ENCODE data around the gene NPR1. TPM values are rescaled to one million over a fixed set of nuclear protein-coding genes. Genes with fewer than 3 reads are reported as not detected.
A peak's percentile ranks its signal among the peaks of the same experiment; 100 is the strongest.

The NPR1 gene
- total and polyA plus RNA-seq, 2 of the 13 experiments (the other 11 are each of a cell fraction or from before 2014, with no cell fraction given), result not detected

DNA sequence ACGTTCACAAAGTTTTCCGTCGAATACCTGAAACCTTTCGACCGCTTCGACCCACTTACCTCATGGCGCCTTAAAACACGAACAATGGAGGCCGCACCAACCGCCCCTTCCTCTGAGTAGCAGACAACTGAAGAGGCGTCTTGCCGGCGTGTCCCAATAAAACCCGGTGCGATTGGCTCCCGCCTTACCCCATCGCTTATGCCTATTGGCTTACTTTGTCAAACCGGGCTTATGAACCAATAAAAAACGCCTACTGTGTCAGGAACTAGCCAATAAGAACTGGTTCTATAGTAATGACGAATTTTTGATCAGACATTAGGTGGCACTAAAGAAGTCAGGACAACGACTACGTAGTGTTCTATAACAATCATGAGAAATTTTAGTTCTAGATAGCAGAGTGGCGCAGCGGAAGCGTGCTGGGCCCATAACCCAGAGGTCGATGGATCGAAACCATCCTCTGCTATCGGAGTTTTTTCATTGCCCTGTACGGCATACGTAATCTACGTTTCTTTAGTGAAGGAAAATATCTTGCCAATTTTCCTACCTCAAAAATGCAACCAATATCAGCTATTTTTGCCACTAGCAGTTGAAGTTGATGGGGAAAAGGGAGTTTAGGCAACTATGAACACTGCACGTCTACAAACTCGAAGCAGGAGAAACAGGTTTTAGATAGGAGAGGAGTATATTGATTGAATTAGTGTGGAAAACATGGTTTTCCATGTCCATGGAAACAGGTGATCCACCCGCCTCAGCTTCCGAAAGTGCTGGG, 7.4 kb upstream of the NPR1 start, which contains the start of gene ILF2 (continued):
- TF ChIP-seq NR2F1 (CRISPR knock-in tag; IDR thresholded peaks at IDR 0.05) (no peak), KAT7 (CRISPR knock-in tag; IDR thresholded peaks at IDR 0.05; ENCODE audit: borderline replicate concordance) (no peak), ZNF670 (CRISPR knock-in tag; IDR thresholded peaks at IDR 0.05; ENCODE audit: borderline replicate concordance) (peak; percentile 71; the same call in 1 of the 2 replicates), REPIN1 (CRISPR knock-in tag; IDR thresholded peaks at IDR 0.05; ENCODE audit: borderline replicate concordance, low read depth) (peak; percentile 85; the same call in 1 of the 2 replicates), MIXL1 (CRISPR knock-in tag; IDR thresholded peaks at IDR 0.05) (peak; percentile 48), ZNF136 (CRISPR knock-in tag; IDR thresholded peaks at IDR 0.05; ENCODE audit: low read depth) (0 out of 2 replicates have a peak, but pooled peaks have one; percentile 57), ZNF296 (CRISPR knock-in tag; conservative IDR thresholded peaks at IDR 0.05) (no peak), ZNF773 (CRISPR knock-in tag; IDR thresholded peaks at IDR 0.05; ENCODE audit: borderline replicate concordance) (no peak), MXD4 (CRISPR knock-in tag; IDR thresholded peaks at IDR 0.05) (no peak), U2AF2 (IDR thresholded peaks at IDR 0.05; ENCODE audit: low read depth, low read length) (no peak), HINFP (CRISPR knock-in tag; IDR thresholded peaks at IDR 0.05; ENCODE audit: low read depth) (peak; percentile 68; the same call in 1 of the 2 replicates), NFATC3 (CRISPR knock-in tag; IDR thresholded peaks at IDR 0.05) (0 out of 2 replicates have a peak, but pooled peaks have one; percentile 52), MIER3 (CRISPR knock-in tag; IDR thresholded peaks at IDR 0.05; ENCODE audit: borderline replicate concordance) (no peak; the same call in 1 of the 2 replicates), AKNA (CRISPR knock-in tag; IDR thresholded peaks at IDR 0.05; ENCODE audit: borderline replicate concordance) (peak; percentile 59; the same call in 1 of the 2 replicates), ATF1 (CRISPR knock-in tag; IDR thresholded peaks at IDR 0.05) (peak; percentile 86), HNRNPL (IDR thresholded peaks at IDR 0.05; ENCODE audit: low read depth, low read length) (no peak), ZNF33B (CRISPR knock-in tag; IDR thresholded peaks at IDR 0.05) (no peak; the same call in 1 of the 2 replicates), IKZF1 (IDR thresholded peaks at IDR 0.05) (no peak), ZNF260 (CRISPR knock-in tag; IDR thresholded peaks at IDR 0.05; ENCODE audit: borderline replicate concordance, low read depth) (no peak), TCF12 (IDR thresholded peaks at IDR 0.05) (no peak), TCF12 (CRISPR knock-in tag; IDR thresholded peaks at IDR 0.05) (no peak), MEIS1 (CRISPR knock-in tag; IDR thresholded peaks at IDR 0.05; ENCODE audit: borderline replicate concordance) (no peak), SALL1 (CRISPR knock-in tag; IDR thresholded peaks at IDR 0.05) (peak; percentile 76)
- TF ChIP-seq, protein P1, sequence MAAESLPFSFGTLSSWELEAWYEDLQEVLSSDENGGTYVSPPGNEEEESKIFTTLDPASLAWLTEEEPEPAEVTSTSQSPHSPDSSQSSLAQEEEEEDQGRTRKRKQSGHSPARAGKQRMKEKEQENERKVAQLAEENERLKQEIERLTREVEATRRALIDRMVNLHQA (CRISPR knock-in tag; IDR thresholded peaks at IDR 0.05), result no peak

All from HepG2 (cell line).